HG03135 (cell line): ENCODE results near the gene MDH1B.
"Not testable (repeated sequence)": the region's sequence is repeated elsewhere in the genome, so short reads cannot be mapped to it uniquely, and the experiment has no call there.

Experiments used
- ATAC-seq: cut with Tn5 transposase; IDR thresholded peaks from one replicate; pipeline ENCODE4 v1.9.1; 2021; ENCODE audit warnings: mild to moderate bottlenecking, moderate library complexity; ENCODE audit not compliant: unreplicated experiment

Gene MDH1B

DNA sequence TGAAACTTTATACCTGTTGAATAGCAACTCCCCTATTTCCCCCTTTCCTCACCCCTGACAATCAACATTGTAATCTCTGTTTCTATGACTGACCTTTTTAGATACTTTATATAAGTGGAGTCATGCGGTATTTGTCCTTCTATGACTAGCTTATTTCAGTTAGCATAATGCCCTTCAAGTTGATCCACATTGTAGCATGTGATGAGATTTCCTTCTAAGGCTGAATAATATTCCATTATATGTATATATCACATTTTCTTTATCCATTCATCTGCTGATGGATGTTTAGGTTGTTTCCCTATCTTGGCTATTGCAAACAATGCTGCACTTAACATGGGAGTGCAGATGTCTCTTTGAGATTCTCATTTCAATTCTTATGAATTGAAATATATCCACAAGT is 9.7 kb upstream of the MDH1B start:
- ATAC-seq: no peak

DNA sequence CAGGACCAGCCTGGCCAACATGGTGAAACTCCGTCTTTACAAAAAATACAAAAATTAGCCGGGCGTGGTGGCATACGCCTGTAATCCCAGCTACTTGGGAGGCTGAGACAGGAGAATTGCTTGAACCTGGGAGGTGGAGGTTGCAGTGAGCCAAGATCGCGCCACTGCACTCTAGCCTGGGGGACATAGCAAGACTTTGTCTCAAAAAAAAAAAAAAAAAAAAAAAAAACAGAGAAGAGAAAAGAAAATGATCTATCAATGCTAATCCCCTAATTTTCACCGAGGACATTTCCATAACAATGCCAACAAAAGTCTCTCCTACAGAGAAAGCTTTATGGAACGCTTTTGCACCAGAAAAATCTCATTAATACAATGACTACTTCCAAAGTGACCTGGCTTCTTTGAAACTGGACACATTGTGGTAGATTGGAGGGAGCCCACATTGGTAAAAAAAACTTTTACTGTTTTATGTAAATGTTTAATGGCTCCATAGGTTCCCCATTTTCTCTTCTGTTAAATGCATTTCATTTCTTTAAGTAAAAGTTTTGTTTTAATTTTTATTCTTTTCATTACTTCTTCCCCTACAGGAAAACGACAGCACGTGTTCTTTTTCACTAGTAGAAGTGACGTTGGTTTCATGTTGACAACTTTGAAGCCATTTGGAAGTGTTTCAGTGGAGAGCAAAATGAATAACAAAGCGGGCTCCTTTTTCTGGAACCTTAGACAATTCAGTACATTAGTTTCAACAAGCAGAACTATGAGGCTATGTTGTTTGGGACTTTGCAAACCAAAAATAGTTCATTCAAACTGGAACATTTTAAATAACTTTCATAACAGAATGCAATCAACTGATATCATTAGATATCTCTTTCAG is 1.2 kb upstream of the MDH1B start:
- no peak for ATAC-seq

- no peak for ATAC-seq
Observed at GRCh38 chr2:206764673-206765241, 371 bp downstream of the MDH1B start.

GRCh38 chr2:206756816-206757215 is 8.3 kb downstream of the MDH1B start:
- ATAC-seq: no peak

GRCh38 chr2:206740800-206741199 is 24.3 kb downstream of the MDH1B start:
- ATAC-seq: no peak

- ATAC-seq: no peak
Observed at GRCh38 chr2:206739271-206739670, 25.9 kb downstream of the MDH1B start.

DNA sequence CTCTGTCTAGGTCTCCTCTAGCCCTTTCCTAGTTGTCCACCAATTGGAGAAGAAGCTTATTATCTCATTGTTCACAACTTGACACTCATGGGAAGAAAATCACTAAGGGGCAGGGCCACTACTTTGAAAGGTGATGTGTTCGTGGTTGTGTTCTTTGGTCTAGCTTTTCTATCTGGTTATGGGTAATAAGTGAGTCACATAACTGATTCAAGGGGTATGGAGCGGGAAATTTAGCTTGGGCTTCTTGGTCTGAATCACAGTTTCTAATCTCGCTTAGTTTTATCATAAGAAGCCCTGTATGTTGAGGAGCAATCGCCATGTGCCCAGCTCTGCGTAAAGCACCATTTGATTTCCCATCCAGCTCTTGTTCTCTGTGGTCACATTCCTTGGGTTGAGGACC is 28.2 kb downstream of the MDH1B start:
- no peak for ATAC-seq

GRCh38 chr2:206733341-206733740 is 31.8 kb downstream of the MDH1B start:
- ATAC-seq: no peak

DNA sequence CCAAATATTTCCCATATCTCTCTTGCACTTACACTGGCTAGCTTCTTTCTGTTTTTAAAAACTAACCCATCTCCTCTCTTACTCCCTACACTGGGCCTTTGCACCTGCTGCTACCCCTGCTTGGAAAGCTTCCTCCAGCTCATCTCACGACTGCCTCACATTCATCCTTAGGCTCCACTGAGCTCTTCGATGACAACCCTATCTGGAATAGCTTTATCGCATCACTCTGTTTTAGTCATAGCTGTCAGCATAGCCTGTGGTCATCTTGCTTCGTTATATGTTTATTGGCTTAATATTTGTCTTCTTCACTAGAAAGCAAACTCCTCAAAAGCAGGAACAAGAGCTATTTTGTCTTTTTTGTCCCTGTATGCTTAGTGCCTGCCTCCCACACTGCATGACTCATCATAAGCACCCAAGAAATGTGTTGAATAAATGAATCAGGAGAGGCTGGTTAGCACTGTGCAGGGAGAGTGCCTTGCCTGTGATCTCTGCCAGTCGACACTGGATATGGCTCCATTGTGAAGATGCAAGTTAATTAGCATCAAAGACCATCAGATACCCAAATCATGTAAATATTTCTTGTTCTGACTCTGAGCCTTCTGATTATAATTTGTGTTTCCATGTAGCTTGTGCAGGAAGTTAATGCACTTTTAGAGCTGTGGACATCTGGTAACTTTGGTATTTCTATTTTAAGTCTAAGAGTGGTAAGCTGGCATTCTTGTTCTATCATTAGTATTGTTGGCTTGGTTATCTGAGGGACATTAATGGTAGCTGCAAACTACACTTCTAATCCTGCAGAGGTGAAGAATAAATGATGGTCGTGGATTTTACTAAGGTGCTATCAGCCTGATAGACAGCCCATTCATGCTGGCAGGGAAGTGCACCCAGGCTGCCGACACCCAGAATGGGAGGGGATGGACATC is 36.6 kb downstream of the MDH1B start:
- no peak for ATAC-seq

- ATAC-seq: no peak
Observed at GRCh38 chr2:206727287-206727686, 37.8 kb downstream of the MDH1B start.

DNA sequence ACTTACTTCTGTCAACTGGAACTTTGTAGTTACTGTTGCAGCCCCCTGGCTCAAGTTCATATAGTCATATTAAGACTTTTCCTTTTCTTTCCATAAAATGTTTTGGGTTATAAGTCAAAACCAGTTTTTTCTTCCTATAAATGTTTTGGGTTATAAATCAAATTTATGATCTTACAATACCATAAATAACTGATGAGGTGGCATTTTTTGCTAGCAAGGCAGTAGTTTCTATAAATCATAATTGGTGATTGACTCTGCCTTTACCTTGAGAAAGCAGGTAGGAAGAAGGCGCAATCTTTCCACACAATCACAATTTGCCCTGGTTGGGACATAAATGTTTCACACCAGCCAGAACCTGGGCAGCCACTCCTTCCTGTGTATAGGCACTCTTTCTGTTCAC is 41.8 kb downstream of the MDH1B start:
- no peak for ATAC-seq

- peak; percentile 78 for ATAC-seq
Observed at GRCh38 chr2:206721256-206721920, 43.7 kb downstream of the MDH1B start.

- ATAC-seq: no peak
Observed at GRCh38 chr2:206718296-206718695, 46.8 kb downstream of the MDH1B start, which contains the start of gene DYTN. Gene DYTN (minus strand): TSS chr2:206718396. CDS start chr2:206718279, 117 bp downstream.

- no peak for ATAC-seq
Observed at GRCh38 chr2:206716623-206717022, 48.5 kb downstream of the MDH1B start.

GRCh38 chr2:206715183-206715582 is 49.9 kb downstream of the MDH1B start:
- not testable (repeated sequence) for ATAC-seq

GRCh38 chr2:206713746-206714145 is 51.4 kb downstream of the MDH1B start:
- ATAC-seq: no peak

DNA sequence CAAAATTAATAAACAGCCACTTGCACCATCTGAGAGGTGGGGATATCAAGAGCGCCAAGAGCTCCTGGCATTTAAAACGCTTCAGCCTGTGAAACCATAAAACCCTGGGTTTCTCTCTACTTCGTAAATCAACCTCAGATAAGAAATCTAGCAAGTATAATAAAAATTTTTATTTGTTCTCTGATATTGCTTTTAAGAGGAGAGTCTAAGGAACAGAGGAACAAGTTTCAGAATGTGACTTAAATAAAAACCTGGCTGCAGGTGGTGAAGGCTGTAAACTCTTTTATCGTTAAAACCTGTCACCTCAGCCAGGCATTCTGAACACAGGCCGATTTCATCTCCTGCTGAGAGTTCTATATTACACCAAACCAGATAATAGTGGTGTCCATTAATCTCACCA is 56.8 kb downstream of the MDH1B start:
- ATAC-seq: no peak

DNA sequence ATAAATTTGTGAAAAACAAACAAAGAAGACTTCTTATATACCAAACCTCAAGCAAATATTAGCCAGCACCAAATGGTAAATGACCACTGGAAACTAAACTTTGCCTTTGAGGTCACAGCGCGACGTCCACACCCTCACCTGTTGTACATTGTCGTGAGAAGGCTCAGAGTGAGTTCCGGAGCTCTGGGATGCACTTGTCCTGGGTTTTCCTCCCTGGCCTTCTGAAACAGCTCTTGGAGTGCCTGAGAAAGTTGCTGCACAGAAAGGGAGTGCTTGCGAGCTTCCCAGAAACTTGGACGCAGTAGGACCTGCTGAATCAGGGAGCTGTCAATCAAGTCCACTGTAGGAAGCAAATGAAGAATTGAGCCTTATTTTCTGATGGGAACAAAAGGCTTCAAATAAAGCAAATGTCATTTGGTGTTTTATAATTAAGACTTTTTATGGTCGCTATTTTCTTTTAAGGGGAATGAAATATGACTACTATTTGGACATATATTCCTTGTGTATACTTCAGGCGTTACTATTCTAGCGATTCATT is 57.9 kb downstream of the MDH1B start:
- no peak for ATAC-seq

GRCh38 chr2:206701952-206702605 is 63.0 kb downstream of the MDH1B start:
- ATAC-seq: no peak

GRCh38 chr2:206700156-206700555 is 65.0 kb downstream of the MDH1B start:
- no peak for ATAC-seq
